Glutamatergic neuron (in vitro differentiated cells): ENCODE data around the gene METTL21C. TPM values are rescaled to one million over a fixed set of nuclear protein-coding genes. Genes with fewer than 3 reads are reported as not detected.
A peak's percentile ranks its signal among the peaks of the same experiment; 100 is the strongest.

ENCODE experiments used
- DNase-seq: peaks from one replicate; pipeline ENCODE4 v3.0.0; 2022
- H3K27ac Mint-ChIP-seq: one replicate; pipeline ENCODE4 v1.8.0; 2020; ENCODE audit warnings: mild to moderate bottlenecking, mixed read lengths, inconsistent platforms; ENCODE audit not compliant: unreplicated experiment
- H3K27me3 Mint-ChIP-seq: one replicate; pipeline ENCODE4 v1.8.0; 2020; ENCODE audit warnings: mild to moderate bottlenecking, moderate library complexity, mixed read lengths, inconsistent platforms; ENCODE audit not compliant: unreplicated experiment
- H3K36me3 Mint-ChIP-seq: one replicate; pipeline ENCODE4 v1.8.0; 2020; ENCODE audit warnings: mild to moderate bottlenecking, mixed read lengths, inconsistent platforms; ENCODE audit not compliant: unreplicated experiment
- H3K4me1 Mint-ChIP-seq: one replicate; pipeline ENCODE4 v1.8.0; 2020; ENCODE audit warnings: mild to moderate bottlenecking, low read depth, mixed read lengths, inconsistent platforms; ENCODE audit not compliant: unreplicated experiment
- H3K4me3 Mint-ChIP-seq: one replicate; pipeline ENCODE4 v1.8.0; 2020; ENCODE audit warnings: mild to moderate bottlenecking, mixed read lengths, inconsistent platforms; ENCODE audit not compliant: unreplicated experiment
- H3K9me3 Mint-ChIP-seq: one replicate; pipeline ENCODE4 v1.8.0; 2020; ENCODE audit warnings: mild to moderate bottlenecking, moderate library complexity, mixed read lengths, inconsistent platforms; ENCODE audit not compliant: unreplicated experiment
- CTCF ChIP-seq: fragments of 200-600 bp; sonication (generic); IDR thresholded peaks from one replicate; pipeline ENCODE4 v1.5.0; 2021; ENCODE audit not compliant: partially characterized antibody, unreplicated experiment
- total RNA-seq: library from RNA; stranded (reverse); fragmentation: NEBNext Ultra II Directional; extraction: Animal tissue kit (Norgen Biotek cat#: 25700); gene quantifications from one replicate; pipeline ENCODE4 v1.2.1, GENCODE V29; 2021; ENCODE audit not compliant: unreplicated experiment

The METTL21C gene
- total RNA-seq, 1 donor from 2014 or later, result not detected

DNA sequence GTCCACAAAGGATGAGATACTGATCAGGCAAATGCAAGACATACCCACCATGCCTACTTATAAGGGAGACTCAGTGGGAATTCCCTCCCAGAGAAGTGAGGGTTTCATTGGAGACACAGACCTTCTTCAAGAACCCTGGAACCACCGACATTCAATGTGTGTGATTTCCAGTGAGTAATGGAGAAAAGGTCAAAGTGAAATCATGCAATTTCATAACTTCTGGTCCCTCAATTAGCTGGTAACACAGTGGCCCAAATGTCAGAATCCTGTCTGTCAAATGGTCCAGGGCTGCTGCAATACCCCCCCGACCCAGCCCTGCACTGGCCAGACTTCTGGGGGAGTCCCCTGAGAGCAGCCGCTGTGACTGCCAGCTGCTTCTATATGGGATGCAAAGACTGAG is 4.7 kb upstream of the METTL21C start:
- peaks cover 1% of the 10 kb centered on the region for H3K9me3 Mint-ChIP-seq
- TF ChIP-seq CTCF, result no peak

GRCh38 chr13:102698649-102698980 is 3.8 kb upstream of the METTL21C start:
- H3K27me3 Mint-ChIP-seq, result no peaks in the 10 kb centered on the region
- TF ChIP-seq CTCF, result no peak
- H3K4me1 Mint-ChIP-seq, result peaks cover 10% of the 10 kb centered on the region
- no peak overlapping the region for H3K27ac Mint-ChIP-seq
- DNase-seq, result no peak
- peaks cover 6% of the 10 kb centered on the region for H3K36me3 Mint-ChIP-seq
- no peak overlapping the region for H3K4me3 Mint-ChIP-seq
- peaks cover 1% of the 10 kb centered on the region for H3K9me3 Mint-ChIP-seq

More for the DNA sequence above, 4.7 kb upstream of the METTL21C start:
- H3K4me1 Mint-ChIP-seq, result peaks cover 8% of the 10 kb centered on the region
- peaks cover 6% of the 10 kb centered on the region for H3K36me3 Mint-ChIP-seq
- H3K27me3 Mint-ChIP-seq, result peaks cover 1% of the 10 kb centered on the region
- DNase-seq, result peak; percentile 31
- H3K4me3 Mint-ChIP-seq, result no peak overlapping the region
- no peak overlapping the region for H3K27ac Mint-ChIP-seq

- Mint-ChIP-seq H3K4me3 (no peak overlapping the region), H3K9me3 (peaks cover 1% of the 10 kb centered on the region), H3K4me1 (peaks cover 11% of the 10 kb centered on the region), H3K27ac (no peak overlapping the region), H3K27me3 (no peaks in the 10 kb centered on the region), H3K36me3 (peaks cover 6% of the 10 kb centered on the region)
- no peak for TF ChIP-seq CTCF
- no peak for DNase-seq
Observed at GRCh38 chr13:102697929-102698648, 3.2 kb upstream of the METTL21C start.

DNA sequence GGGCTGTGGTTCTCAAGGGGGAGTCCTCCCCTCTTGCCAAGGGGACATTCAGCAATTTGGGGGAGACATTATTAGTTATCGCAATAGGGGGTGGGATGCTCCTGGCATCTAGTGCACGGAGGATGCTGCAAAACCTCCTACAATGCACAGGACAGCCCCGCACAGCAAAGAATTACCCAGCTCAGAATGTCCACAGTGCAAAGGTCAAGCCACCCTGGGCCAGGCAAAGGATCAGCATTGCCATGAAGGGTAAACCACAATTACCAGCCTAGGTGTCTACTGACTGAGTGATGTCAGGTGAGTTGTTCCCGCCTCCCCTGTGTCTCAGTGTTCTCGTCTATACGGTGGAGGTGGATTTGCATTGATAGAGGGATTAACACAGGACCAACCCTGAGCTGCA is 2.4 kb upstream of the METTL21C start:
- H3K36me3 Mint-ChIP-seq, result peaks cover 6% of the 10 kb centered on the region
- peaks cover 16% of the 10 kb centered on the region for H3K4me1 Mint-ChIP-seq
- H3K27me3 Mint-ChIP-seq, result no peaks in the 10 kb centered on the region
- no peak overlapping the region for H3K27ac Mint-ChIP-seq
- DNase-seq, result no peak
- no peak overlapping the region for H3K4me3 Mint-ChIP-seq
- peaks cover 1% of the 10 kb centered on the region for H3K9me3 Mint-ChIP-seq
- TF ChIP-seq CTCF, result no peak

DNA sequence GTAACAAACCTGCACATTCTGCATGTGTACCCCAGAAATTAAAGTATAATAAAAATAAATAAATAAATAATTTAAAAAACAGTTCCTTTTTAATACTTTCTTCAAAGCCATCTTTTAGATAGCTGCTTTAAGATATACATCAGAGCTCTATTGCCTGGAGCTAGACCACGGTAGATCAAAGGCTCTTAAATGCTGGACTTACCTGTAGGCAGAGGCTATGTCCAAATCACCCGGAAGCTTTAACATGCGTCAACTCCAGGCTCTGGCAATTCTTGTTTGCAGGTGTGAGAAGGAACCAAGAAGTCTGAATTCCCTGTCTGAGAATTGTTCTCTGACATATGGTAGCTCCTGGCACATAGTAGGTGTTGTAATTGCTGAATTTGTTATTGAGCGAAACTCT is 1.6 kb upstream of the METTL21C start:
- Mint-ChIP-seq H3K4me1 (peaks cover 16% of the 10 kb centered on the region), H3K27me3 (no peaks in the 10 kb centered on the region), H3K27ac (no peak overlapping the region), H3K9me3 (peaks cover 1% of the 10 kb centered on the region), H3K36me3 (peaks cover 6% of the 10 kb centered on the region), H3K4me3 (no peak overlapping the region)
- no peak for TF ChIP-seq CTCF
- no peak for DNase-seq
